NCI-H2196 treated with DMSO at 0.1 percent for 48 hours (cell line): Measurements from ENCODE around the gene HJURP.

Experiments
- DNase-seq: peaks from one replicate; lab custom pipeline; 2025; ENCODE audit not compliant: unreplicated experiment; lab: John Stamatoyannopoulos, UW

The HJURP gene

GRCh38 chr2:233848276-233848675, 6.1 kb downstream of the HJURP start:
- no peak for DNase-seq

- no peak for DNase-seq
These were observed 7.0 kb downstream of the HJURP start for GRCh38 chr2:233847248-233847898.

GRCh38 chr2:233846387-233847247, 7.7 kb downstream of the HJURP start:
- no peak for DNase-seq

GRCh38 chr2:233845301-233846060, 8.9 kb downstream of the HJURP start:
- no peak for DNase-seq

GRCh38 chr2:233844836-233845235, 9.5 kb downstream of the HJURP start:
- DNase-seq: no peak

GRCh38 chr2:233844064-233844807, 10.1 kb downstream of the HJURP start:
- DNase-seq: no peak

- no peak for DNase-seq
These were observed 13.2 kb downstream of the HJURP start for GRCh38 chr2:233841183-233841582.

- DNase-seq: no peak
These were observed 13.8 kb downstream of the HJURP start for GRCh38 chr2:233840520-233840919.

- no peak for DNase-seq
These were observed 14.9 kb downstream of the HJURP start for GRCh38 chr2:233839447-233839820.

GRCh38 chr2:233838726-233839446, 15.4 kb downstream of the HJURP start:
- no peak for DNase-seq

GRCh38 chr2:233838251-233838650, 16.1 kb downstream of the HJURP start:
- DNase-seq: no peak

GRCh38 chr2:233837694-233838229, 16.6 kb downstream of the HJURP start:
- no peak for DNase-seq

GRCh38 chr2:233836359-233836758, 18.0 kb downstream of the HJURP start:
- DNase-seq: no peak

GRCh38 chr2:233835230-233836186, 18.8 kb downstream of the HJURP start:
- DNase-seq: no peak

- DNase-seq: no peak
These were observed 21.0 kb downstream of the HJURP start for GRCh38 chr2:233833345-233833744.

GRCh38 chr2:233832869-233833311, 21.4 kb downstream of the HJURP start:
- peak; percentile 33 for DNase-seq

GRCh38 chr2:233832414-233832813, 21.9 kb downstream of the HJURP start:
- DNase-seq: no peak

GRCh38 chr2:233831861-233832260, 22.5 kb downstream of the HJURP start:
- no peak for DNase-seq
